Measurements from ENCODE around the gene DGKQ. TPM values are rescaled to one million over a fixed set of nuclear protein-coding genes. Genes with fewer than 3 reads are reported as not detected.

The DGKQ gene
- total and polyA plus RNA-seq, 2 donors (not counting 3 experiments of a cell fraction or from before 2014, with no cell fraction given), result 15.8 to 20.2 TPM

DNA sequence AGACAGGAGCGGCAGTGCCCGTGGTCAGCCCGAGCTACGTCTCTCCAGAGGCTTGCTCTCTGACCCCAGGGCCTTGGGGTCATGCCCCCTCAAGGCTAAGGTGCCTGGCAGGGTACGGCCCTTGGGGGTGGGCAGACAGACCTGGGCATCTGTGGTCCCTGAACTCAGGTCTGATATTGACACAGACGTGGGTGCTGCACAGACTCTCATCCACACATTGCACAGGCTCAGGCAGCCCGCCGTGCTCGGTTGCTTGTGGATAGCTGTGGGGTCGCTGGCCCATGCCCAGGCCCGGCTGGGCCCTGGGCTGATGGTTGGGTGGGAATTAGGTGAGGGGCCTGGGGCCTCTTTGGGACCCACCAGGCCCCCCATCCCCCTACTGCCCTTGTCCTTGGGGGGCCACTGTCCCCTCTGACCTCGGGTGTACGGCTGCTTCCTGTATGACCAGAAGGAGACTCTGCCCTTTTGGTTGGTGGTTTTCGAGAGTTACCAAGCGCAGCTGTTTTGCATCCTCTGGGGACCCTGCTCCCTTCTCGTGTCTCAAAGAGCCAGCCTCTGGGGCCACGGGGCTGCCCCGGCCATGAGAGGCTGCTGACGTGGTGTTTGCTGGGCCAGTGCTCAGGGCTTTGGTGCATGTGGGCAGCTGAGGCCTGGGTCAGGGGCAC is 48.1 kb upstream of the DGKQ start:
- H3K36me3 ChIP-seq (ENCODE audit: control insufficient read depth in 2 of 2, extremely low read depth in 1 of 2, insufficient read depth in 2 of 2, low read length in 2 of 2), result peaks cover 0 to 15% of the 10 kb centered on the region in 2 experiments
- no peak overlapping the region for H2AFZ ChIP-seq (ENCODE audit: low read depth, low read length)
- no peaks in the 10 kb centered on the region for H3K27me3 ChIP-seq (ENCODE audit: control insufficient read depth in 2 of 2, insufficient read depth in 2 of 2, low read length in 2 of 2)
- ChIA-PET POLR2A (no interaction called here), CTCF (interaction anchor here (0.9 kb wide), 1 partner anchor 11 kb away, joined by 3 read pairs; no protein-coding TSS in a partner anchor)
- no peak for DNase-seq (ENCODE audit: low read depth, low spot score)
- dilution Hi-C loops (cut with MboI; ENCODE audit: extremely low pct_ligation_motif_present, low sequenced_read_pairs) (no loop called here), intact Hi-C loops (cut with micrococcal nuclease) (no loop called here)
- TF ChIP-seq JUN (IDR thresholded peaks at IDR 0.05; ENCODE audit: borderline replicate concordance, insufficient read depth, insufficient read length, low read depth) (no peak), POLR2AphosphoS5 (IDR thresholded peaks at IDR 0.05; ENCODE audit: insufficient read depth, low read depth, low read length) (no peak), MAX (IDR thresholded peaks at IDR 0.05; ENCODE audit: insufficient read depth, insufficient read length) (no peak), EZH2 (IDR thresholded peaks at IDR 0.05; ENCODE audit: borderline replicate concordance, low read depth, low read length, severe bottlenecking) (no peak), MYC (IDR thresholded peaks at IDR 0.05; ENCODE audit: low read depth, low read length) (no peak), POLR2A (IDR thresholded peaks at IDR 0.05; ENCODE audit: low read depth, low read length) (no peak), GATA2 (IDR thresholded peaks at IDR 0.05; ENCODE audit: insufficient read depth, insufficient read length, low read depth, low read length) (no peak), FOS (IDR thresholded peaks at IDR 0.05; ENCODE audit: borderline replicate concordance, insufficient read depth, low read length) (no peak)
- TF ChIP-seq, protein P1, sequence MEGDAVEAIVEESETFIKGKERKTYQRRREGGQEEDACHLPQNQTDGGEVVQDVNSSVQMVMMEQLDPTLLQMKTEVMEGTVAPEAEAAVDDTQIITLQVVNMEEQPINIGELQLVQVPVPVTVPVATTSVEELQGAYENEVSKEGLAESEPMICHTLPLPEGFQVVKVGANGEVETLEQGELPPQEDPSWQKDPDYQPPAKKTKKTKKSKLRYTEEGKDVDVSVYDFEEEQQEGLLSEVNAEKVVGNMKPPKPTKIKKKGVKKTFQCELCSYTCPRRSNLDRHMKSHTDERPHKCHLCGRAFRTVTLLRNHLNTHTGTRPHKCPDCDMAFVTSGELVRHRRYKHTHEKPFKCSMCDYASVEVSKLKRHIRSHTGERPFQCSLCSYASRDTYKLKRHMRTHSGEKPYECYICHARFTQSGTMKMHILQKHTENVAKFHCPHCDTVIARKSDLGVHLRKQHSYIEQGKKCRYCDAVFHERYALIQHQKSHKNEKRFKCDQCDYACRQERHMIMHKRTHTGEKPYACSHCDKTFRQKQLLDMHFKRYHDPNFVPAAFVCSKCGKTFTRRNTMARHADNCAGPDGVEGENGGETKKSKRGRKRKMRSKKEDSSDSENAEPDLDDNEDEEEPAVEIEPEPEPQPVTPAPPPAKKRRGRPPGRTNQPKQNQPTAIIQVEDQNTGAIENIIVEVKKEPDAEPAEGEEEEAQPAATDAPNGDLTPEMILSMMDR (IDR thresholded peaks at IDR 0.05; ENCODE audit: extremely low read depth in 1 of 2, insufficient read depth in 1 of 2, low read depth in 1 of 2, low read length in 2 of 2), result no peak
- no peak overlapping the region for H3K4me3 ChIP-seq (replicated peaks in 1 of 3; ENCODE audit: insufficient read depth in 1 of 3, low read depth in 1 of 3, low read length in 3 of 3)
- H3K27ac ChIP-seq (ENCODE audit: insufficient read depth, low read depth, low read length), result no peak overlapping the region
- no TSS peak for BruUV-seq (replicated peaks)
- no peaks in the 10 kb centered on the region for H4K20me1 ChIP-seq (replicated peaks; ENCODE audit: control insufficient read depth, extremely low read depth, insufficient read depth, low read length)
- FAIRE-seq, result no peak
- H3K79me2 ChIP-seq (ENCODE audit: control insufficient read depth, insufficient read depth, low read length), result no peaks in the 10 kb centered on the region
- no peaks in the 10 kb centered on the region for H3K9me1 ChIP-seq (replicated peaks; ENCODE audit: control insufficient read depth, extremely low read depth, insufficient read depth, low read length)
- no peaks in the 10 kb centered on the region for H3K9me3 ChIP-seq (replicated peaks; ENCODE audit: control insufficient read depth, insufficient read depth, low read length)
- H3K4me2 ChIP-seq (ENCODE audit: insufficient read depth, low read length), result no peak overlapping the region
- no peaks in the 10 kb centered on the region for H3K4me1 ChIP-seq (ENCODE audit: control insufficient read depth, extremely low read depth, insufficient read depth, low read length)
- H3K9ac ChIP-seq (replicated peaks; ENCODE audit: extremely low read depth, insufficient read depth, low read length), result no peak overlapping the region

All from endothelial cell of umbilical vein (primary cell).